NCI-H1930 (cell line): ENCODE measurements around the gene PTPRT.

ENCODE experiments used
- DNase-seq, 2 experiments: peaks; one replicate each; lab custom pipeline; 2025; lab: John Stamatoyannopoulos, UW

PTPRT gene

GRCh38 chr20:42611889-42612837 lies 577.5 kb downstream of the PTPRT start:
- no peak for DNase-seq

GRCh38 chr20:42611423-42611822 lies 578.3 kb downstream of the PTPRT start:
- no peak for DNase-seq

- no peak for DNase-seq
Measured at GRCh38 chr20:42610070-42610469, 579.6 kb downstream of the PTPRT start.

- DNase-seq: no peak
Measured at GRCh38 chr20:42609618-42610017, 580.1 kb downstream of the PTPRT start.

- DNase-seq: no peak
Measured at GRCh38 chr20:42604998-42605956, 584.4 kb downstream of the PTPRT start.

GRCh38 chr20:42603655-42604054 lies 586.1 kb downstream of the PTPRT start:
- DNase-seq: no peak

GRCh38 chr20:42598581-42598980 lies 591.1 kb downstream of the PTPRT start:
- DNase-seq: no peak

- DNase-seq: no peak
Measured at GRCh38 chr20:42595625-42596024, 594.1 kb downstream of the PTPRT start.

- no peak for DNase-seq
Measured at GRCh38 chr20:42594659-42595058, 595.0 kb downstream of the PTPRT start.

- DNase-seq: no peak
Measured at GRCh38 chr20:42594011-42594410, 595.7 kb downstream of the PTPRT start.

GRCh38 chr20:42589976-42590639 lies 599.6 kb downstream of the PTPRT start:
- no peak for DNase-seq

- no peak for DNase-seq
Measured at GRCh38 chr20:42588847-42589246, 600.9 kb downstream of the PTPRT start.

- DNase-seq: no peak
Measured at GRCh38 chr20:42587427-42587826, 602.3 kb downstream of the PTPRT start.

- DNase-seq: no peak
Measured at GRCh38 chr20:42581311-42581710, 608.4 kb downstream of the PTPRT start.

- DNase-seq: no peak
Measured at GRCh38 chr20:42576167-42576566, 613.5 kb downstream of the PTPRT start.

- DNase-seq: no peak
Measured at GRCh38 chr20:42572320-42573016, 617.2 kb downstream of the PTPRT start.

GRCh38 chr20:42567409-42567808 lies 622.3 kb downstream of the PTPRT start:
- no peak for DNase-seq

GRCh38 chr20:42565235-42565995 lies 624.3 kb downstream of the PTPRT start:
- DNase-seq: no peak

- no peak for DNase-seq
Measured at GRCh38 chr20:42559665-42560064, 630.0 kb downstream of the PTPRT start.

- no peak for DNase-seq
Measured at GRCh38 chr20:42556575-42556974, 633.1 kb downstream of the PTPRT start.

- no peak for DNase-seq
Measured at GRCh38 chr20:42553374-42553773, 636.3 kb downstream of the PTPRT start.
